ENCODE measurements around the gene CEP131.
"Not testable (repeated sequence)": the region's sequence is repeated elsewhere in the genome, so short reads cannot be mapped to it uniquely, and the experiment has no call there.

CEP131 gene

DNA sequence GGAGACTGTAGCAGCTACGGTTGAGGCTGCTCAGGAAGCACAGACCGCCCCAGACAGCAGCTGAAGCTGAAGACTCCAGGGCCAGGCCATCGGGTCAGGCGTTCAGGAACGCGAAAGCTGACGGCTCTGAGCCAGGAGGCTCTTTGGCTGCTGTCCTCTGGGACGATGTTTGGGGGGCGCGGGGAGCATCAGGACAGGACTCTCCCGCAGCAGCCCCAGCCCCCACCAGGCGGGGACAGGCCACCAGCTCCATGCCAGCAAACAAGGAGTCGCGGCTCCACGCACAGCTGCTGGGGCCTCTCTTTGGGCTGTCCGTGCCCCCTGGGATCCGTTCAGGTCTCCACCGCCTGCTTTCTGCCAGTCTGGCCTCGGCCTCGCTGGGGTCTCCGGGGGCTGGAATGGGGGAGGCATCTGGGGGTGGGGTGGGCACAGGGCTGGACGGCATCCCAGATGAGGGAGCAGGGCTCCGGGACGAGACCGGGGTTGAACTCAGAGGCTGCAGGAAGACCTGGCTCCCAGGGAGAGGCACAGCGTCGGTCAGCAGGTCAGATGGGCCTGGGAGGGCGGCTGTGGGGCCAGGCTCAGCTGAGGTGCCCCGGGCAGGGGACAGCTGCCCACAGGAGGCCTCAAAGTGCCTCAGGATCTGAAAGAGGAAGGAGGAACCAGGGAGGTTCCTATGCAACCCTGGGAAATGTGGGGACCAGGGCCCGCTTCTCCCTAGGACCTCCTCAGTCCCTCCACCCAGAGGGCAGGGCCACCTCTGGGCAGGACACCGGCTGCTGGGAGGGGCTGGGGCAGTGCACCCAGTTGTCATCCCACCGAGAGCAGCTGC, 6.3 kb upstream of the CEP131 start:
- no peak overlapping the region for H3K4me2 ChIP-seq (ENCODE audit: low read length)
- H3K36me3 ChIP-seq (ENCODE audit: insufficient read depth, low read length) = peaks cover 34% of the 10 kb centered on the region
- H3K9ac ChIP-seq (ENCODE audit: low read depth, low read length) = no peak overlapping the region
- no peak overlapping the region for H3K4me3 ChIP-seq (ENCODE audit: low read length)
- H3K9me3 ChIP-seq (replicated peaks; ENCODE audit: low read length) = no peaks in the 10 kb centered on the region
- H3K4me1 ChIP-seq (ENCODE audit: control insufficient read depth, insufficient read depth, low read length) = no peaks in the 10 kb centered on the region
- no peaks in the 10 kb centered on the region for H3K27me3 ChIP-seq (ENCODE audit: control insufficient read depth, insufficient read depth, low read length)

DNA sequence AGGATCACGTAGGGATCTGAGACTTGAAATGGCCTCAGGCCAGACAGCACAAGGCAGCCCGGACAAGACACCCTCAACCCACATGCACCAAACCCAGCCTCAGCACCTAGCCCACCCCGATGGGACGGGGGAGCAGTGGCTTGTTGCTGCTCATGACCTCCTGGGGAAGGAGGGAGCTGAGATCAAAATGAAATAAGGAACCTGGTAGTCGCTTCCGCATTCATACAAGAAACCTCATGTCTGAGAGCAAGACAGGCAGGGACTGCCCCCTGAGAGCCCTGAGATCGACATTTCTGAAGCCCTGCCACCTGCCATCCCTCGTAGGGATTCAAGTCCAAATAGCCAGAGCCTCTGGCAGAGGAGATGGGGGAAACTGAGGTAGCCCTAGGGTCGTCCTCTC, 5.7 kb upstream of the CEP131 start:
- Histone ChIP-seq H3K4me2 (ENCODE audit: low read length) (no peak overlapping the region), H3K27me3 (ENCODE audit: control insufficient read depth, insufficient read depth, low read length) (no peaks in the 10 kb centered on the region), H3K4me3 (ENCODE audit: low read length) (no peak overlapping the region), H3K4me1 (ENCODE audit: control insufficient read depth, insufficient read depth, low read length) (peaks cover 3% of the 10 kb centered on the region), H3K9ac (ENCODE audit: low read depth, low read length) (no peak overlapping the region), H3K36me3 (ENCODE audit: insufficient read depth, low read length) (peaks cover 34% of the 10 kb centered on the region), H3K9me3 (replicated peaks; ENCODE audit: low read length) (no peaks in the 10 kb centered on the region)

DNA sequence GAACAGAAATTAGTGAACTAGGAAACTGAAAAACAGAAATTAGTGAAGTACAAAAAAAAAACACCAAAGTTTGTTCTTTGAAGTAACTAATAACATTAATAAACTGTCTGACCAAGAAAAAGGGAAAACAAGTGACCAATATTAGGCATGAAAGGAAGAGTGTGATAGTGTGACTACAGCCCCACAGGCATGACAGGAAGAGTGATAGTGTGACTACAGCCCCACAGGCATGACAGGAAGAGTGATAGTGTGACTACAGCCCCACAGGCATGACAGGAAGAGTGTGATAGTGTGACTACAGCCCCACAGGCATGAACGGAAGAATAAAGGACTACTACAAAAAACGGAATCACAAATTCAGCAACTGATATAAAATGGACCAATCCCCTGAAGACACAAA, 4.9 kb upstream of the CEP131 start:
- H3K9ac ChIP-seq (ENCODE audit: low read depth, low read length); H3K4me2 ChIP-seq (ENCODE audit: low read length); H3K4me1 ChIP-seq (ENCODE audit: control insufficient read depth, insufficient read depth, low read length); H3K4me3 ChIP-seq (ENCODE audit: low read length); H3K27me3 ChIP-seq (ENCODE audit: control insufficient read depth, insufficient read depth, low read length); H3K9me3 ChIP-seq (replicated peaks; ENCODE audit: low read length): not testable (repeated sequence)
- H3K36me3 ChIP-seq (ENCODE audit: insufficient read depth, low read length) = peaks cover 30% of the 10 kb centered on the region

DNA sequence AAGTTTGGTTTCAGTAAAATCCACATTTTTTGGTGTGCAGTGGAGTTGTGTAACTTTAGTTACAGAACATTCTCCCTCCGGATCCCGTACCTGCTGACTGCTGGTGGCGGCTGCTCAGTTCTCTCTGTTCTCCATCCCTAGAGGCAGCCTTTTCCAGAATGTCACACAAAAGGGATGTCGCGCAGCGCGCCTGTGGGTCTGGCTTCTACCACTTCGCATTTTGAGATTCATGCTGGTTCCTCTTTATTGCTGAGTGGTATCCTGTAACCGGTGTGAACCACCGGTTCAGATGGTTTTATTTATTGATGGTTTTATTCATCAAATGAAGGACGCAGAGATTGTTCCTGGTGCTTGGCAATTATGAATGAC, 981 bp upstream of the CEP131 start:
- peak overlapping the region; percentile 31 for H3K9ac ChIP-seq (ENCODE audit: low read depth, low read length)

DNA sequence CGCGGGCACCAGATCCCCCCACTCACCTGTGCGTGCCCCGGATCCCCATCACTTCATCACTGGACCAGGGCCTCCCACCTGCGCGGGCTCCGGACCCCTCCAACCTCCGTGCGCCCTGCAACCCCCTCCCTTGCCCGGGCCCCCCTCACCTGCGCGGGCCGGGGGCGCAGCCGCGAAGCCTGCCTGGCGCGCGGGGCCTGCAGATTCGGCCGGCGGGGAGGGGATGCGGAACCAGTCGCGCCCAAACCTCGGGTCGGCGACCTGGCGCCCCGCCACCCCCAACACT, 202 bp downstream of the CEP131 start:
- Histone ChIP-seq H3K9me3 (replicated peaks; ENCODE audit: low read length) (no peaks in the 10 kb centered on the region), H3K27me3 (ENCODE audit: control insufficient read depth, insufficient read depth, low read length) (no peaks in the 10 kb centered on the region), H3K9ac (ENCODE audit: low read depth, low read length) (peak overlapping the region; percentile 86), H3K36me3 (ENCODE audit: insufficient read depth, low read length) (no peaks in the 10 kb centered on the region), H3K4me1 (ENCODE audit: control insufficient read depth, insufficient read depth, low read length) (peaks cover 15% of the 10 kb centered on the region), H3K4me3 (ENCODE audit: low read length) (peak overlapping the region; percentile 87), H3K4me2 (ENCODE audit: low read length) (peak overlapping the region; percentile 99)

More for the DNA sequence above, 981 bp upstream of the CEP131 start:
- H3K27me3 ChIP-seq (ENCODE audit: control insufficient read depth, insufficient read depth, low read length) = no peaks in the 10 kb centered on the region
- H3K4me2 ChIP-seq (ENCODE audit: low read length) = peak overlapping the region; percentile 82
- H3K9me3 ChIP-seq (replicated peaks; ENCODE audit: low read length) = no peaks in the 10 kb centered on the region
- H3K36me3 ChIP-seq (ENCODE audit: insufficient read depth, low read length) = peaks cover 4% of the 10 kb centered on the region
- H3K4me1 ChIP-seq (ENCODE audit: control insufficient read depth, insufficient read depth, low read length) = peaks cover 15% of the 10 kb centered on the region
- H3K4me3 ChIP-seq (ENCODE audit: low read length) = peak overlapping the region; percentile 65

DNA sequence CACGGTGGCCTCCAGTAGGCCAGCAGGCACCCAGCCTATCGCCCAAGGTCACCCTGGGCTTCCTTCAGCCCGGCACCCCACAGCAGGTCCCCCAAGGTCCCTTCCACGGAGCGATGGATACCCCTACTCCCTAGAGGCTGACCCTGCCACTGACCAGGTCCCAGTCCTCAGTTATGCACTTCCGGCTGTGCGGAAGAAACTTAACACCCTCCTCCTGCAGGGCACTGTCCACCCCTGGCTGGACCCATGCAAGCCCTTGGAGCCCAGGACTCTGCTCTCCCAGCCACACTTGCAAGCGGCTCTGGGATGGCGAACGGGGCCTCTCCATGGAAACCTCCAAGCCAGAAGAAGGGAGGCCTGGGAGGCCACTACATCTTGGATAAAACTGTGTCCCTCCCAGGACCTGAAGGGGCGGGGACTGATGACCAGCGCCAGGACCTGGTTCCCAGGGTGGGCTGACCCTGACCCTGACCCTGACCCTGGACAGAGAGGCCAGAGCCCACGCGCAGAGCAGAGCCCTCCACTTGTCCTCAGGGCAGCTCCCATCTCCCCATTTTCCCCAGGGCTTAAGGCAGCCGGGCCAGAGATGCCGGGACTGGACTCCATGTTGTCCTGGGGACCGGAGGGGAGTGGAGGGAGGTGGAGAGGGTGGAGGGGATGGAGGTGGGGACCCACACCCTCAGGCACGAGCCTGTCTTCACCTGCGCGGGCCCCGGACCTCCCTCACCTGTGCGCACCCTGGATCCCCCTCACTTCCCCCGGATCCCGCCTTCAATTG, 734 bp downstream of the CEP131 start:
- Histone ChIP-seq H3K9me3 (replicated peaks; ENCODE audit: low read length) (no peaks in the 10 kb centered on the region), H3K4me1 (ENCODE audit: control insufficient read depth, insufficient read depth, low read length) (peaks cover 15% of the 10 kb centered on the region), H3K27me3 (ENCODE audit: control insufficient read depth, insufficient read depth, low read length) (no peaks in the 10 kb centered on the region), H3K4me2 (ENCODE audit: low read length) (peak overlapping the region; percentile 99), H3K36me3 (ENCODE audit: insufficient read depth, low read length) (no peaks in the 10 kb centered on the region), H3K4me3 (ENCODE audit: low read length) (peak overlapping the region; percentile 87), H3K9ac (ENCODE audit: low read depth, low read length) (peak overlapping the region; percentile 86)

DNA sequence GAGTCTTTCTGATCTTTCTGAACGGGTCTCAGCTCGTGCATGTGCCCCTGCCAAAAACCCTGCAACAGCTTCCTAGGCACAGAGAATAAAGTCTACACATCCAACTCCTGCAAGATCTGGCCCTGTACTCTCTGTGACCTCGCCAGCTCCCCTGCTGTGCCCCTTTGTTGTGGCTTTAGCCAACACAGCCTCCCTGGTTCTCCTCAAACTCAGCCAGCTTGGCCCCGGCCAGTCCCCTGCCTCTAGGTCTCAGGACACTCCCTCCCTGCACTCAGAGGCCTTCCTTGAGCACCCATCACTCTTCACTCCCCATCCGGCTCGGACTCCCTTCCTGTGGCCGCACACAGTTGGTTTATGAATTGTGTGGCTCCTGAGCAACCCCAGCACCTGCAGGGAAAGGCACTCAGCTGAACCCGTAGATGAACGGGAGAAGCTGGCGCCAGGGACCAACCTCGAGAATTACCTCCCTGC, 1.4 kb downstream of the CEP131 start:
- no peaks in the 10 kb centered on the region for H3K36me3 ChIP-seq (ENCODE audit: insufficient read depth, low read length)
- peaks cover 15% of the 10 kb centered on the region for H3K4me1 ChIP-seq (ENCODE audit: control insufficient read depth, insufficient read depth, low read length)
- H3K4me3 ChIP-seq (ENCODE audit: low read length) = peak overlapping the region; percentile 87
- no peaks in the 10 kb centered on the region for H3K27me3 ChIP-seq (ENCODE audit: control insufficient read depth, insufficient read depth, low read length)
- H3K4me2 ChIP-seq (ENCODE audit: low read length) = peak overlapping the region; percentile 99
- H3K9ac ChIP-seq (ENCODE audit: low read depth, low read length) = no peak overlapping the region
- no peaks in the 10 kb centered on the region for H3K9me3 ChIP-seq (replicated peaks; ENCODE audit: low read length)

DNA sequence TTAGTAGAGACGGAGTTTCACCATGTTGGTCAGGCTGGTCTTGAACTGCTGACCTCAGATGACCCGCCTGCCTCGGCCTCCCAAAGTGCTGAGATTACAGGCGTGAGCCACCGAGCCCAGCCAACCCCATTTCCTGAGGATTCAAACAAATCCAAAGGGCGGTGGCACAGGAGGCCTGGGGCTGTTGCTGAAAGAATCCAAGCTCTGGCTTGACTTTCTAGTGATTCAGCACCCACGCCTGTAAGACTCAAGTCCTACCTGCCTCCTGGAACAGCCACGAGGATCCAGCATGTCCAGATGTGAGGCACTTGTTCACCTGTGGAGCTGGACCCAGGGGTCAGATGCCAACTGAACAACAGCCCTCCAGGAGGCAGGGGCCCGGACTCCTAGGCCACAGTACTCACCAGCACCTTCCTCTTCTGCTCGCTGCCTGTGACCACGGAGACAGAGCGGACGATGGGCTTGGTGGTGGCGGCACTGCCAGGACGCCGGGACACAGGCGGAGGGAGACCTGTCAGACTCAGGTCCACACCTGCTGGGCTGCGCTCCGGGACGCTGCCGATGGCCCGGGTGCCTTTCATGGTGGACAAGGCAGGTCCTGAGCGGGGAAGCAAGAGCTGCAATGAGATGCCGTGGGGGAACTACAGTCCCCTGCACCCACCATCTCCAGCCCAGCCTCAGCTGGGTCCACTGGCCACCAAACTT, 3.1 kb downstream of the CEP131 start:
- H3K9ac ChIP-seq (ENCODE audit: low read depth, low read length) = no peak overlapping the region
- no peak overlapping the region for H3K4me2 ChIP-seq (ENCODE audit: low read length)
- H3K27me3 ChIP-seq (ENCODE audit: control insufficient read depth, insufficient read depth, low read length) = no peaks in the 10 kb centered on the region
- no peak overlapping the region for H3K4me3 ChIP-seq (ENCODE audit: low read length)
- peaks cover 15% of the 10 kb centered on the region for H3K4me1 ChIP-seq (ENCODE audit: control insufficient read depth, insufficient read depth, low read length)
- no peaks in the 10 kb centered on the region for H3K36me3 ChIP-seq (ENCODE audit: insufficient read depth, low read length)
- H3K9me3 ChIP-seq (replicated peaks; ENCODE audit: low read length) = no peaks in the 10 kb centered on the region

DNA sequence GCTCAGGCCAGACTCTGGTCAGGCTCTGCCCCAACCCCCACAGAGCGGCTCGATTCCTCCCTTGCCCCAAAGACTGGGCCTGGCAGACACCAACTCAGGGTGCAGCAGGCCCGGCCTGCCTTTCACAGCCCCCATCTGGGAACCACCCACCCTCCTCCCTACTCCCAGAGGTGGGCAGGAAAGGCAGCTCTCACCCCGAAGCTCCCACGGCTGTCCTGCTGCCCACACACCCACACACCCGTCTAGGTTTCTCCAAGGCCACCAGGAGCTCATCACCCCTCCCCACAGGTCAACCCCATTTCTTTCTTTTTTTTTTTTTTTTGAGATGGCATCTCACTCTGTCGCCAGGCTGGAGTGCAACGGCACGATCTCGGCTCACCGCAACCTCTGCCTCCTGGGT, 3.8 kb downstream of the CEP131 start:
- H3K4me2 ChIP-seq (ENCODE audit: low read length) = no peak overlapping the region
- H3K4me3 ChIP-seq (ENCODE audit: low read length) = no peak overlapping the region
- no peaks in the 10 kb centered on the region for H3K9me3 ChIP-seq (replicated peaks; ENCODE audit: low read length)
- no peaks in the 10 kb centered on the region for H3K27me3 ChIP-seq (ENCODE audit: control insufficient read depth, insufficient read depth, low read length)
- peaks cover 15% of the 10 kb centered on the region for H3K4me1 ChIP-seq (ENCODE audit: control insufficient read depth, insufficient read depth, low read length)
- H3K36me3 ChIP-seq (ENCODE audit: insufficient read depth, low read length) = no peaks in the 10 kb centered on the region
- H3K9ac ChIP-seq (ENCODE audit: low read depth, low read length) = no peak overlapping the region

DNA sequence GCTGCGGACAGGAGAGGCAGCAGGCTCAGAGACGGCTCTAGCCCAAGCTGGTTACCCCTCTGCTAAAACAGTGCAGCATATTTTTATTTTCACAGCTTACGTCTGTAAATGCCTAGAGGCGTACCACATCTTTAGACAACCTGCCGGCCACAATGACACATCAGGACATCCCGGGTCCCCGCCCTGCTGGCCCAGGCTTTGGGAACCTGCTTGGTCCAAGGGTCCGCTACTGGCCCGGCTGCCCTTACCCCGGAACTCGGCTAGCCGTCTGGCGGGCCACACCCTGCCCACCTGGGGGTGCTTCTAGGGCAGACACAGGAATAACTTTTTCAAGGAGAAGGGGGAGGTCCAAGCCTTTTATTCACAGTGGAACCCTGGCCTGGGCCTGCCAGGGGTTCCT, 4.3 kb downstream of the CEP131 start:
- Histone ChIP-seq H3K27me3 (ENCODE audit: control insufficient read depth, insufficient read depth, low read length) (no peaks in the 10 kb centered on the region), H3K4me2 (ENCODE audit: low read length) (no peak overlapping the region), H3K9me3 (replicated peaks; ENCODE audit: low read length) (no peaks in the 10 kb centered on the region), H3K36me3 (ENCODE audit: insufficient read depth, low read length) (no peaks in the 10 kb centered on the region), H3K9ac (ENCODE audit: low read depth, low read length) (no peak overlapping the region), H3K4me1 (ENCODE audit: control insufficient read depth, insufficient read depth, low read length) (peaks cover 13% of the 10 kb centered on the region), H3K4me3 (ENCODE audit: low read length) (no peak overlapping the region)

DNA sequence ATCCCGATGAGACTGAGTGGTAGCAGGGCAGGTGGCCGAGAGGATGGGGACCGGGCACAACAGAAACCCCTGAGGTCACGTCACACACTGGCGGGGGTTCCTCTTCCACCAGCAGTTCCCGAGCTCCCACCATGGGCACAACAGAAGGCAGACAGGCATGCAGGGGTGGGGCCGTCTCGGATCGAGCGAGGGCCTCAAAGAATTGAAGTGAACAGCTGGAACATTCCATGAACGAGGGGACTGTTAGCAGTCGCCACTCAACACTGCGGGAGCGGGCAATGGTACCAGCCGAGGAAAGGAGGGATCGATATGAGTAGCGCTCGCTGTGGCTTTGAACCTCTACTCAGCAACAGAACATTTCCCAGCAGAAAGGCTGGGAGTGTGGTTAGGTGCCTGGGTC, 5.3 kb downstream of the CEP131 start:
- Histone ChIP-seq H3K9ac (ENCODE audit: low read depth, low read length) (no peak overlapping the region), H3K9me3 (replicated peaks; ENCODE audit: low read length) (no peaks in the 10 kb centered on the region), H3K4me2 (ENCODE audit: low read length) (no peak overlapping the region), H3K4me3 (ENCODE audit: low read length) (no peak overlapping the region), H3K36me3 (ENCODE audit: insufficient read depth, low read length) (no peaks in the 10 kb centered on the region), H3K27me3 (ENCODE audit: control insufficient read depth, insufficient read depth, low read length) (no peaks in the 10 kb centered on the region), H3K4me1 (ENCODE audit: control insufficient read depth, insufficient read depth, low read length) (peaks cover 10% of the 10 kb centered on the region)
